Measurements from ENCODE around the gene ST6GAL1.
A peak's percentile ranks its signal among the peaks of the same experiment; 100 is the strongest.

ST6GAL1 gene

GRCh38 chr3:187040516-187041361 is 110.4 kb downstream of the ST6GAL1 start:
- Histone ChIP-seq H3K9ac (ENCODE audit: low read length) (no peak overlapping the region), H3K27me3 (ENCODE audit: control insufficient read depth, insufficient read depth, low read length) (no peaks in the 10 kb centered on the region), H3K9me3 (ENCODE audit: control insufficient read depth, insufficient read depth, low read depth, low read length) (no peaks in the 10 kb centered on the region), H3K4me3 (ENCODE audit: low read depth, low read length) (no peak overlapping the region), H3K27ac (ENCODE audit: low read depth, low read length) (0 out of 2 replicates have a peak overlapping the region, but pooled peaks have one; percentile 4), H3K36me3 (ENCODE audit: control insufficient read depth, insufficient read depth, low read length) (peaks cover 69% of the 10 kb centered on the region), H3K4me1 (ENCODE audit: control insufficient read depth, insufficient read depth, low read length) (peaks cover 6% of the 10 kb centered on the region; the same call in 1 of the 2 replicates)

DNA sequence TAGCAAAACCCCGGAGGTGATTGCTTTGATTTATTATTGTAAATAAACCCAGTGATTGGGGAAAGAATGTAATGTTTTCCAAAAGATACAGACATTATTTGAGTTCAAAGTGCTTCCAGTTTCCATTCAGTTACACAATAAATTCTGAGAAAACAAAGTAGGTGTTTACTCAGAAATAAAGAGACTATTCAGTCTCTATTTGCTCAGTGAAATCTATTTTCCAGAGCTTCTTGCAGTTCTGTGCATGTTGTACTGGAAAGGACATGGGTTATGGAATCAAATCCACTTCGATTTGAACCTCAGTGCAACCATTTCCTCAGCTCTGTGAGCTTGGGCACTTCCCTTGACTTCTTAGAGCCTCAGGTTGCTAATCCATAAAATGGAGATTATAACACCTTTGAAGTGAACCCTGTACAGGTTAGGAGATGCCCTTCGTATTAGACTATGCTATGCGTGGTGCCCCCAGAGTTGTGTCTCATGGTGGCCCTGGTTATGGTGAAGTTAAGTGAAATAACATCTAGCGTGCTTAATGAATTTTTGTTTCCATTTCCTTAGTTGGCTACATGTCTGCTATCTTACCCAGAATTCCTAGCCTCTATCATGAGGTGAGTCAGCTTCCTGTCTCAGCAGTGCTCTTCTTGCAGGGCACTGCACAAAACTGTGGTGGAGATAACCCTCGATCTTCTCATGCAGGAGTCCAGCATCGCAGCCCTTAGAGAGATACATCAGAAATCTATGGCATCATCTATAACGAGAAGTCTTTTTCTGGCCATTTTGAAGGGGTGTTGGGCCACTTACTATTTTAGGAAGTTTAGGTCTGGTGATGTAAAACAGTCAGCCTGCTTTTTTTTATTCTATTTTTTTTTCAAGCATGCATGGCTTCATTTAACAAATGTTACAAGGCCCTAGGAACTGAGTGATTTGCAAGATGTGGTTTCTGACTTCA is 111.3 kb downstream of the ST6GAL1 start:
- no peak overlapping the region for H3K27ac ChIP-seq (ENCODE audit: low read depth, low read length)
- peaks cover 74% of the 10 kb centered on the region for H3K36me3 ChIP-seq (ENCODE audit: control insufficient read depth, insufficient read depth, low read length)
- H3K9me3 ChIP-seq (ENCODE audit: control insufficient read depth, insufficient read depth, low read depth, low read length), result no peaks in the 10 kb centered on the region
- peaks cover 6% of the 10 kb centered on the region; the same call in 1 of the 2 replicates for H3K4me1 ChIP-seq (ENCODE audit: control insufficient read depth, insufficient read depth, low read length)
- no peak overlapping the region for H3K9ac ChIP-seq (ENCODE audit: low read length)
- H3K27me3 ChIP-seq (ENCODE audit: control insufficient read depth, insufficient read depth, low read length), result no peaks in the 10 kb centered on the region
- no peak overlapping the region for H3K4me3 ChIP-seq (ENCODE audit: low read depth, low read length)

DNA sequence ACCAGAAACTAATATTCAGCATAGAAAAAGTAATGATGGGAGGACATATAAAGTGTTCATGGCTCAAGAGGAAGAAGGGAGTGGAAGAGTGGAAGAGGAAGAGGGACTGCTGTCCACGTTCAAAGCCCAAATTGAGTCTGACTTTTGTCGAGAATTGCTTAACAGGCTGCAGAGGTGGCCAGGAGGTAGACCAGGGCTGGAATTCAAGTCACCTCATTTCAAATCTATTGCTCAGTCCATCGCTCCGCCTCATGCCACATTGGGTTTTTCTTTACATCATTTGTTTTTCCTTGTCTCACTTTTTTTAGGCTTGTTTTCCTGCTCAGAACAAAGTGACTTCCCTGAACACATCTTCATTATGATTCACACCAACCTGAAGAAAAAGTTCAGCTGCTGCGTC is 112.0 kb downstream of the ST6GAL1 start:
- peaks cover 6% of the 10 kb centered on the region; the same call in 1 of the 2 replicates for H3K4me1 ChIP-seq (ENCODE audit: control insufficient read depth, insufficient read depth, low read length)
- H3K9me3 ChIP-seq (ENCODE audit: control insufficient read depth, insufficient read depth, low read depth, low read length), result no peaks in the 10 kb centered on the region
- no peak overlapping the region for H3K9ac ChIP-seq (ENCODE audit: low read length)
- H3K27ac ChIP-seq (ENCODE audit: low read depth, low read length), result no peak overlapping the region
- peaks cover 74% of the 10 kb centered on the region for H3K36me3 ChIP-seq (ENCODE audit: control insufficient read depth, insufficient read depth, low read length)
- H3K4me3 ChIP-seq (ENCODE audit: low read depth, low read length), result no peak overlapping the region
- no peaks in the 10 kb centered on the region for H3K27me3 ChIP-seq (ENCODE audit: control insufficient read depth, insufficient read depth, low read length)

- H3K4me1 ChIP-seq (ENCODE audit: control insufficient read depth, insufficient read depth, low read length), result peaks cover 6% of the 10 kb centered on the region; the same call in 1 of the 2 replicates
- no peak overlapping the region for H3K27ac ChIP-seq (ENCODE audit: low read depth, low read length)
- H3K4me3 ChIP-seq (ENCODE audit: low read depth, low read length), result no peak overlapping the region
- H3K36me3 ChIP-seq (ENCODE audit: control insufficient read depth, insufficient read depth, low read length), result peaks cover 74% of the 10 kb centered on the region
- no peaks in the 10 kb centered on the region for H3K9me3 ChIP-seq (ENCODE audit: control insufficient read depth, insufficient read depth, low read depth, low read length)
- no peak overlapping the region for H3K9ac ChIP-seq (ENCODE audit: low read length)
- no peaks in the 10 kb centered on the region for H3K27me3 ChIP-seq (ENCODE audit: control insufficient read depth, insufficient read depth, low read length)
These were observed 112.6 kb downstream of the ST6GAL1 start for GRCh38 chr3:187042874-187043458.

GRCh38 chr3:187044206-187044605 is 113.9 kb downstream of the ST6GAL1 start:
- no peak overlapping the region for H3K9ac ChIP-seq (ENCODE audit: low read length)
- H3K27me3 ChIP-seq (ENCODE audit: control insufficient read depth, insufficient read depth, low read length), result no peaks in the 10 kb centered on the region
- H3K27ac ChIP-seq (ENCODE audit: low read depth, low read length), result no peak overlapping the region
- H3K4me3 ChIP-seq (ENCODE audit: low read depth, low read length), result no peak overlapping the region
- H3K4me1 ChIP-seq (ENCODE audit: control insufficient read depth, insufficient read depth, low read length), result peaks cover 6% of the 10 kb centered on the region; the same call in 1 of the 2 replicates
- H3K9me3 ChIP-seq (ENCODE audit: control insufficient read depth, insufficient read depth, low read depth, low read length), result no peaks in the 10 kb centered on the region
- peaks cover 72% of the 10 kb centered on the region for H3K36me3 ChIP-seq (ENCODE audit: control insufficient read depth, insufficient read depth, low read length)

- Histone ChIP-seq H3K36me3 (ENCODE audit: control insufficient read depth, insufficient read depth, low read length) (peaks cover 72% of the 10 kb centered on the region), H3K9me3 (ENCODE audit: control insufficient read depth, insufficient read depth, low read depth, low read length) (no peaks in the 10 kb centered on the region)
These were observed 114.7 kb downstream of the ST6GAL1 start for GRCh38 chr3:187044867-187045552.

DNA sequence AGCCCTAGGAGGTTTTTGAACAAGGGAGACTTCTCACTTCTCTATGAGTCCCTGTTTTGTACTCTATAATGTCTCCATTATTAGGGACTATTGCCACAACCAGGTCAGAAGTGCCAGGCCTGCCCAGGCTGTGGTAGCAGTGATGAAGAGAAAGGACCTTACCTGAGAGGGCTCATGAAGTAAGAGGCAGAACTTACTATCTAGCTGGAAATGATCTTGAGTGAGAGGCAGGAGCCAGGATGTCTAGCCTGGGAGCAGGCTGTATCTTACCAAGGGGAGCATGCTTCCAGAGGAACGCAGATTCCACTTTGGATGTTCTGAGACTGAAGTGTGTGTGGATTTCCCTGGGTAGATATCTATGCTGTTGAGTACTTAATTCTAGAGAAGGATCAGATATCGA is 115.7 kb downstream of the ST6GAL1 start:
- H3K9ac ChIP-seq (ENCODE audit: low read length), result no peak overlapping the region
- H3K36me3 ChIP-seq (ENCODE audit: control insufficient read depth, insufficient read depth, low read length), result peaks cover 72% of the 10 kb centered on the region
- H3K4me1 ChIP-seq (ENCODE audit: control insufficient read depth, insufficient read depth, low read length), result no peaks in the 10 kb centered on the region; the same call in 1 of the 2 replicates
- H3K27me3 ChIP-seq (ENCODE audit: control insufficient read depth, insufficient read depth, low read length), result no peaks in the 10 kb centered on the region
- no peak overlapping the region for H3K4me3 ChIP-seq (ENCODE audit: low read depth, low read length)
- no peak overlapping the region for H3K27ac ChIP-seq (ENCODE audit: low read depth, low read length)
- no peaks in the 10 kb centered on the region for H3K9me3 ChIP-seq (ENCODE audit: control insufficient read depth, insufficient read depth, low read depth, low read length)

More at GRCh38 chr3:187044867-187045552, 114.7 kb downstream of the ST6GAL1 start:
- H3K4me1 ChIP-seq (ENCODE audit: control insufficient read depth, insufficient read depth, low read length), result peaks cover 6% of the 10 kb centered on the region; the same call in 1 of the 2 replicates
- H3K9ac ChIP-seq (ENCODE audit: low read length), result no peak overlapping the region
- H3K27ac ChIP-seq (ENCODE audit: low read depth, low read length), result no peak overlapping the region
- H3K4me3 ChIP-seq (ENCODE audit: low read depth, low read length), result no peak overlapping the region
- H3K27me3 ChIP-seq (ENCODE audit: control insufficient read depth, insufficient read depth, low read length), result no peaks in the 10 kb centered on the region

GRCh38 chr3:187049462-187050101 is 119.3 kb downstream of the ST6GAL1 start:
- Histone ChIP-seq H3K4me1 (ENCODE audit: control insufficient read depth, insufficient read depth, low read length) (no peaks in the 10 kb centered on the region), H3K27me3 (ENCODE audit: control insufficient read depth, insufficient read depth, low read length) (no peaks in the 10 kb centered on the region), H3K9ac (ENCODE audit: low read length) (no peak overlapping the region), H3K36me3 (ENCODE audit: control insufficient read depth, insufficient read depth, low read length) (peaks cover 56% of the 10 kb centered on the region), H3K27ac (ENCODE audit: low read depth, low read length) (no peak overlapping the region), H3K9me3 (ENCODE audit: control insufficient read depth, insufficient read depth, low read depth, low read length) (no peaks in the 10 kb centered on the region), H3K4me3 (ENCODE audit: low read depth, low read length) (no peak overlapping the region)

GRCh38 chr3:187051066-187051465 is 120.7 kb downstream of the ST6GAL1 start:
- Histone ChIP-seq H3K9ac (ENCODE audit: low read length) (no peak overlapping the region), H3K27ac (ENCODE audit: low read depth, low read length) (no peak overlapping the region), H3K27me3 (ENCODE audit: control insufficient read depth, insufficient read depth, low read length) (no peaks in the 10 kb centered on the region), H3K9me3 (ENCODE audit: control insufficient read depth, insufficient read depth, low read depth, low read length) (0 out of 2 replicates have a peak, but pooled peaks cover 2% of the 10 kb centered on the region), H3K4me3 (ENCODE audit: low read depth, low read length) (no peak overlapping the region), H3K36me3 (ENCODE audit: control insufficient read depth, insufficient read depth, low read length) (peaks cover 49% of the 10 kb centered on the region), H3K4me1 (ENCODE audit: control insufficient read depth, insufficient read depth, low read length) (no peaks in the 10 kb centered on the region)

Data from HUES6 (cell line).